Lower lobe of right lung (tissue), 2 donors: ENCODE results near the gene MACROD2. TPM values are rescaled to one million over a fixed set of nuclear protein-coding genes. Genes with fewer than 3 reads are reported as not detected.

Experiments
- ATAC-seq, 2 donors: fragments of 200-7000 bp; cut with Tn5 transposase; one replicate each; pipeline ENCODE4 v1.9.1; 2020 to 2022; ENCODE audit warnings: mild to moderate bottlenecking in 2 of 2, moderate library complexity in 2 of 2
- DNase-seq: peaks from one replicate; pipeline ENCODE4 v3.0.0-alpha.2; 2020
- H3K27ac ChIP-seq: fragments of 200-600 bp; one replicate; pipeline ENCODE4 v1.8.0; 2022
- H3K27me3 ChIP-seq: fragments of 200-600 bp; one replicate; pipeline ENCODE4 v1.8.0; 2022; ENCODE audit warnings: low read depth
- H3K36me3 ChIP-seq: fragments of 200-600 bp; one replicate; pipeline ENCODE4 v1.8.0; 2022; ENCODE audit warnings: mild to moderate bottlenecking
- H3K4me1 ChIP-seq: fragments of 200-600 bp; one replicate; pipeline ENCODE4 v1.8.0; 2022
- H3K4me3 ChIP-seq: fragments of 200-600 bp; one replicate; pipeline ENCODE4 v1.8.0; 2022; ENCODE audit warnings: mild to moderate bottlenecking
- H3K9me3 ChIP-seq: fragments of 200-600 bp; one replicate; pipeline ENCODE4 v1.8.0; 2022
- intact Hi-C: fragments of 100-400 bp; cut with DNase I; formaldehyde crosslinking; loops from one replicate; pipeline ENCODE4 v1.11.0; 2022
- total RNA-seq: library from RNA; stranded (reverse); fragmentation: NEBNext Ultra II Directional; extraction: Animal tissue kit (Norgen Biotek cat#: 25700); gene quantifications from one replicate; pipeline ENCODE4 v1.2.1, GENCODE V29; 2021
- TF ChIP-seq, protein P1 (sequence below): fragments of 200-600 bp; IDR thresholded peaks from one replicate; pipeline ENCODE4 v1.8.0; 2022; ENCODE audit warnings: antibody characterized with exemption, mild to moderate bottlenecking
- donor health status: DM: no; HTN: yes; CAD: no; lungs with severe emphysema.

The MACROD2 gene
- total RNA-seq, 1 donor from 2014 or later, result 73.0 TPM

- TF ChIP-seq, protein P1, sequence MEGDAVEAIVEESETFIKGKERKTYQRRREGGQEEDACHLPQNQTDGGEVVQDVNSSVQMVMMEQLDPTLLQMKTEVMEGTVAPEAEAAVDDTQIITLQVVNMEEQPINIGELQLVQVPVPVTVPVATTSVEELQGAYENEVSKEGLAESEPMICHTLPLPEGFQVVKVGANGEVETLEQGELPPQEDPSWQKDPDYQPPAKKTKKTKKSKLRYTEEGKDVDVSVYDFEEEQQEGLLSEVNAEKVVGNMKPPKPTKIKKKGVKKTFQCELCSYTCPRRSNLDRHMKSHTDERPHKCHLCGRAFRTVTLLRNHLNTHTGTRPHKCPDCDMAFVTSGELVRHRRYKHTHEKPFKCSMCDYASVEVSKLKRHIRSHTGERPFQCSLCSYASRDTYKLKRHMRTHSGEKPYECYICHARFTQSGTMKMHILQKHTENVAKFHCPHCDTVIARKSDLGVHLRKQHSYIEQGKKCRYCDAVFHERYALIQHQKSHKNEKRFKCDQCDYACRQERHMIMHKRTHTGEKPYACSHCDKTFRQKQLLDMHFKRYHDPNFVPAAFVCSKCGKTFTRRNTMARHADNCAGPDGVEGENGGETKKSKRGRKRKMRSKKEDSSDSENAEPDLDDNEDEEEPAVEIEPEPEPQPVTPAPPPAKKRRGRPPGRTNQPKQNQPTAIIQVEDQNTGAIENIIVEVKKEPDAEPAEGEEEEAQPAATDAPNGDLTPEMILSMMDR, result no peak
- no peak for DNase-seq
Observed at GRCh38 chr20:15789079-15789478, 1793.8 kb downstream of the MACROD2 start.

DNA sequence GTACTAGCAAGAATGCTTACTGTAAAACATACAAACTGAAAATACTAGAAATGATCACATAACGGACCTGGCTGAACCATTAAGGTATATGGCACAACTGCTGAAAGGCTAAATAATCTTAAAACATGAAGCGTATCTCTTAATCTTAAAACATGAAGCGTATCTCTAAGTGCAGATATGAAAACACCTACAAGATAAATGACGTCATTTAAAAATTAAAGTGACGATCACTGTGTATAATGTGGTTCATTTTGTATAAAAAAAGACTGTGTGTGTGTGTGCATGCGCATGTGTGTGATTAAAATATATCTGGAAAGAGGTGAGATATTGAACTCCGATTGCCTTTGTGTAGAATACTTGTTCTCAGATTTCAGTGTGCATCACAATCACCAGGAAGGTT is 1797.5 kb downstream of the MACROD2 start:
- no peak for DNase-seq
- Histone ChIP-seq H3K4me3 (no peak overlapping the region), H3K36me3 (no peaks in the 10 kb centered on the region), H3K4me1 (no peaks in the 10 kb centered on the region), H3K27ac (no peak overlapping the region), H3K27me3 (no peaks in the 10 kb centered on the region), H3K9me3 (no peaks in the 10 kb centered on the region)
- no peak for ATAC-seq
- intact Hi-C loops, result no loop called here
- TF ChIP-seq, protein P1, result no peak

More at GRCh38 chr20:15789079-15789478, 1793.8 kb downstream of the MACROD2 start:
- Histone ChIP-seq H3K27ac (no peak overlapping the region), H3K4me3 (no peak overlapping the region), H3K36me3 (no peaks in the 10 kb centered on the region), H3K9me3 (no peaks in the 10 kb centered on the region), H3K27me3 (no peaks in the 10 kb centered on the region), H3K4me1 (no peaks in the 10 kb centered on the region)
- no peak for ATAC-seq
- intact Hi-C loops, result no loop called here

DNA sequence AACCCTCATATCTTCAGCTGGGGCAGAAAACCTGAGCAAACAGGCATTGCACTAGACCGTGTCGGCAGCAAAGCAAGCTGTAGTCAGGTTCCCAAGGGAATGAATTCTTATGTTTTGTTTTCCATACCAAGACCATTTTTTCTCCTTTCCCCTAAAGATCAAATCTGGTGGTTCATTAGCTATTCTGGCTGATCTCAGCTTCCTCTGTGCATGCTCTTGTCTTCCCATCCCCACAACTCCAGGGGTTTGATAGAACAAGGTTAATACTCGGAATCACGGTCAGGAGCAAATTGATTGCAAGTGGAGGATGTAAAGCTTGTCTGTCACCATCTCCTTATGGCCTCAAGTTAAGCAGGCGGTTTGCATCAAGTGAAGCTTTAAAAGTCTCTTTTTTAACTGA is 1799.1 kb downstream of the MACROD2 start:
- no peak overlapping the region for H3K27ac ChIP-seq
- ATAC-seq (no peak), DNase-seq (no peak)
- H3K4me1 ChIP-seq, result no peaks in the 10 kb centered on the region
- H3K36me3 ChIP-seq, result no peaks in the 10 kb centered on the region
- intact Hi-C loops, result no loop called here
- H3K4me3 ChIP-seq, result no peak overlapping the region
- no peaks in the 10 kb centered on the region for H3K27me3 ChIP-seq
- H3K9me3 ChIP-seq, result no peaks in the 10 kb centered on the region
- TF ChIP-seq, protein P1, result no peak

GRCh38 chr20:15795305-15796019 is 1800.1 kb downstream of the MACROD2 start:
- Histone ChIP-seq H3K36me3 (no peaks in the 10 kb centered on the region), H3K27ac (no peak overlapping the region), H3K27me3 (no peaks in the 10 kb centered on the region), H3K9me3 (no peaks in the 10 kb centered on the region), H3K4me3 (no peak overlapping the region), H3K4me1 (no peaks in the 10 kb centered on the region)
- intact Hi-C loops, result no loop called here
- TF ChIP-seq, protein P1, result no peak
- DNase-seq (no peak), ATAC-seq (no peak)

DNA sequence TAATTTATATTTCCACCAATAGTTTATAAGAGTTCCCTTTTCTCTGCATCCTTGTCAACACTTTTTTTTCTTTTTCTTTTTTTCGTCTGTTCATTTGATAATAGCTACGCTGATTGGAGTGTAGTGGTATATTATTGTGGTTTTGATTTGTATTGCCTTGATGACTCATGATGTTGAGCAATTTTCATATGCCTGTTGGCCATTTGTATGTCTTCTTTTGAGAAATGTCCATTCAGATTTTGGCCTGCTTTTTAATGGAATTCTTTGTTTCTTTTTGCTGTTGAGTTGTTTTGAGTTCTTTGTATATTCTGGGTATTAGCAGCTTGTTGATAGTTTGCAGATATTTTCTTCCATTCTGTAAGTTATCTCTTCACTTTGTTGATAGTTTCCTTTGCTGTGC is 1804.6 kb downstream of the MACROD2 start:
- no peak for DNase-seq
- H3K9me3 ChIP-seq, result no peaks in the 10 kb centered on the region
- TF ChIP-seq, protein P1, result no peak
- H3K27ac ChIP-seq, result no peak overlapping the region
- H3K27me3 ChIP-seq, result no peaks in the 10 kb centered on the region
- no peaks in the 10 kb centered on the region for H3K36me3 ChIP-seq
- H3K4me3 ChIP-seq, result no peak overlapping the region
- no peaks in the 10 kb centered on the region for H3K4me1 ChIP-seq
- intact Hi-C loops, result no loop called here
- ATAC-seq, result no peak
